ENCODE results near the gene KIAA2012.

KIAA2012 gene

GRCh38 chr2:202136526-202136925, 63.5 kb downstream of the KIAA2012 start:
- no peak for TF ChIP-seq CTCF (IDR thresholded peaks at IDR 0.05; ENCODE audit: insufficient read depth, low read depth, low read length, missing control alignments)
- H3K4me3 ChIP-seq (ENCODE audit: low read depth, low read length), result no peak overlapping the region
- DNase-seq (ENCODE audit: low read depth), result no peak

- no peak for DNase-seq (ENCODE audit: low read depth)
- H3K4me3 ChIP-seq (ENCODE audit: low read depth, low read length), result no peak overlapping the region
- no peak for TF ChIP-seq CTCF (IDR thresholded peaks at IDR 0.05; ENCODE audit: insufficient read depth, low read depth, low read length, missing control alignments)
Observed at GRCh38 chr2:202140522-202141252, 67.6 kb downstream of the KIAA2012 start.

- no peak for TF ChIP-seq CTCF (IDR thresholded peaks at IDR 0.05; ENCODE audit: insufficient read depth, low read depth, low read length, missing control alignments)
- DNase-seq (ENCODE audit: low read depth), result no peak
- no peak overlapping the region for H3K4me3 ChIP-seq (ENCODE audit: low read depth, low read length)
Observed at GRCh38 chr2:202141329-202141947, 68.4 kb downstream of the KIAA2012 start.

- H3K4me3 ChIP-seq (ENCODE audit: low read depth, low read length), result no peak overlapping the region
- DNase-seq (ENCODE audit: low read depth), result no peak
- TF ChIP-seq CTCF (IDR thresholded peaks at IDR 0.05; ENCODE audit: insufficient read depth, low read depth, low read length, missing control alignments), result no peak
Observed at GRCh38 chr2:202142540-202142939, 69.5 kb downstream of the KIAA2012 start.

- no peak for TF ChIP-seq CTCF (IDR thresholded peaks at IDR 0.05; ENCODE audit: insufficient read depth, low read depth, low read length, missing control alignments)
- DNase-seq (ENCODE audit: low read depth), result no peak
- no peak overlapping the region for H3K4me3 ChIP-seq (ENCODE audit: low read depth, low read length)
Observed at GRCh38 chr2:202147775-202148174, 74.7 kb downstream of the KIAA2012 start.

GRCh38 chr2:202148515-202149154, 75.6 kb downstream of the KIAA2012 start:
- DNase-seq (ENCODE audit: low read depth), result no peak
- no peak overlapping the region for H3K4me3 ChIP-seq (ENCODE audit: low read depth, low read length)
- no peak for TF ChIP-seq CTCF (IDR thresholded peaks at IDR 0.05; ENCODE audit: insufficient read depth, low read depth, low read length, missing control alignments)

Measured in GM12865 (cell line).